Measurements from ENCODE around the gene FAM171A1. TPM values are rescaled to one million over a fixed set of nuclear protein-coding genes. Genes with fewer than 3 reads are reported as not detected.
A peak's percentile ranks its signal among the peaks of the same experiment; 100 is the strongest.

The FAM171A1 gene
- total and polyA plus RNA-seq, 2 donors (not counting 1 experiment from before 2014, with no cell fraction given) = 8.8 to 10.3 TPM

DNA sequence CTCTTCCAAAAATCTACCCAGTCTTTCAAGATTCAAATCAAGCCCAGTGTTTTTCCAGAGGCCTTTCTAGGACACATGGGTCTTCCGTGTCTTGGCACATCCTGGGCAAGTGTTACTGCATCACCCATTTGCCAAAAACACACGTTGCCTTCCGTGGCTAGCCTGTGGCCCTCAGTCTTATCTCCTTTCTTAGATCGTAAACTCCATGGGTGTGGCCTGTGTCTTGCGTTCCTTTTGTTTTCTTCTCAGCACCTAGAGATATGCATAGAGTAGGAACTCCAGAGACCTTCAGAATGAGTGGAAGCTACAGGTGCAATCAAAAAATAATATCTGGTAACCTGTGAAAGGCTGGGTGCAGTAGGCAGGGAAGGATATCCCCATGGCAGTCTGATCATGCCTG is 146.1 kb downstream of the FAM171A1 start:
- Histone ChIP-seq H3K27me3 (ENCODE audit: control insufficient read depth, insufficient read depth, low read length) (no peaks in the 10 kb centered on the region), H3K9me3 (ENCODE audit: control insufficient read depth, insufficient read depth, low read depth, low read length) (no peaks in the 10 kb centered on the region), H4K20me1 (ENCODE audit: control insufficient read depth, extremely low read depth, insufficient read depth, low read length) (no peaks in the 10 kb centered on the region), H2AFZ (ENCODE audit: low read length) (no peak overlapping the region), H3K36me3 (ENCODE audit: control insufficient read depth, insufficient read depth, low read length) (no peaks in the 10 kb centered on the region), H3K79me2 (ENCODE audit: control insufficient read depth, insufficient read depth, low read length) (no peaks in the 10 kb centered on the region), H3K9ac (ENCODE audit: insufficient read depth, low read length) (no peak overlapping the region), H3K4me3 (replicated peaks in 1 of 4; ENCODE audit: control extremely low read depth in 1 of 4, insufficient read depth in 1 of 4, low read depth in 3 of 4, low read length in 4 of 4) (no peak overlapping the region), H3K27ac (ENCODE audit: insufficient read depth, low read length) (no peak overlapping the region), H3K4me2 (ENCODE audit: extremely low read depth, insufficient read depth, low read length) (no peak overlapping the region), H3K4me1 (ENCODE audit: control insufficient read depth, extremely low read depth, insufficient read depth, low read length) (no peaks in the 10 kb centered on the region)
- DNase-seq (ENCODE audit: low read depth in 2 of 2) = no peak
- TF ChIP-seq EZH2 (IDR thresholded peaks at IDR 0.05; ENCODE audit: low read length, missing control alignments) = no peak
- no peak for TF ChIP-seq CTCF (conservative IDR thresholded peaks at IDR 0.05 in 1 of 2, IDR thresholded peaks at IDR 0.05 in 1 of 2; ENCODE audit: low read depth in 1 of 2, low read length in 2 of 2)

GRCh38 chr10:15223174-15223573 is 147.9 kb downstream of the FAM171A1 start:
- Histone ChIP-seq H3K9me3 (ENCODE audit: control insufficient read depth, insufficient read depth, low read depth, low read length) (no peaks in the 10 kb centered on the region), H3K4me2 (ENCODE audit: extremely low read depth, insufficient read depth, low read length) (no peak overlapping the region), H4K20me1 (ENCODE audit: control insufficient read depth, extremely low read depth, insufficient read depth, low read length) (no peaks in the 10 kb centered on the region), H3K27me3 (ENCODE audit: control insufficient read depth, insufficient read depth, low read length) (no peaks in the 10 kb centered on the region), H3K4me3 (replicated peaks in 1 of 4; ENCODE audit: control extremely low read depth in 1 of 4, insufficient read depth in 1 of 4, low read depth in 3 of 4, low read length in 4 of 4) (no peak overlapping the region), H3K79me2 (ENCODE audit: control insufficient read depth, insufficient read depth, low read length) (no peaks in the 10 kb centered on the region), H3K4me1 (ENCODE audit: control insufficient read depth, extremely low read depth, insufficient read depth, low read length) (no peaks in the 10 kb centered on the region), H3K9ac (ENCODE audit: insufficient read depth, low read length) (no peak overlapping the region), H2AFZ (ENCODE audit: low read length) (no peak overlapping the region), H3K27ac (ENCODE audit: insufficient read depth, low read length) (peak overlapping the region; percentile 23), H3K36me3 (ENCODE audit: control insufficient read depth, insufficient read depth, low read length) (no peaks in the 10 kb centered on the region)
- DNase-seq (ENCODE audit: low read depth in 2 of 2) = peak; percentile 71 to 97
- no peak for TF ChIP-seq EZH2 (IDR thresholded peaks at IDR 0.05; ENCODE audit: low read length, missing control alignments)

DNA sequence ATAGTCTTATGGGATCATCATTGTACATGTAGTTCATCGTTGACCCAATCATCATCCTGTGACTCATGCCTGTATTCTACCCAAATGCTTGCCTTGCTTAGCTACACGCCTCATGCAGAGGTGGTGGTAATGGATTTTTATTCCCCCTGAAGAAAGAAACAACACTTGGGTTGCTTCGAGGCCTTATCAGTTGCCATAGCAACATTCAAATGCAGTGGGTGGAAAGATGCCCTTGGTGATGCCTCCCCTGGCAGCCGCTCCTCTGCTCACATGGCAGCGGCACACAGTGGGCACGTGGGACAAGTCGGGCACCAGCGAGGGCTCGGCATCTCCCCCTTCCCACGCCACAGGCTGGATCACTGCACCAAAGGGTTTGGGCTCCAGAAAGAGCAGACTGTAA is 148.6 kb downstream of the FAM171A1 start:
- Histone ChIP-seq H3K36me3 (ENCODE audit: control insufficient read depth, insufficient read depth, low read length) (no peaks in the 10 kb centered on the region), H3K4me2 (ENCODE audit: extremely low read depth, insufficient read depth, low read length) (no peak overlapping the region), H3K9ac (ENCODE audit: insufficient read depth, low read length) (no peak overlapping the region), H4K20me1 (ENCODE audit: control insufficient read depth, extremely low read depth, insufficient read depth, low read length) (no peaks in the 10 kb centered on the region), H3K4me1 (ENCODE audit: control insufficient read depth, extremely low read depth, insufficient read depth, low read length) (no peaks in the 10 kb centered on the region), H3K27me3 (ENCODE audit: control insufficient read depth, insufficient read depth, low read length) (no peaks in the 10 kb centered on the region), H3K4me3 (replicated peaks in 1 of 4; ENCODE audit: control extremely low read depth in 1 of 4, insufficient read depth in 1 of 4, low read depth in 3 of 4, low read length in 4 of 4) (no peak overlapping the region), H3K27ac (ENCODE audit: insufficient read depth, low read length) (no peak overlapping the region), H3K9me3 (ENCODE audit: control insufficient read depth, insufficient read depth, low read depth, low read length) (no peaks in the 10 kb centered on the region), H2AFZ (ENCODE audit: low read length) (no peak overlapping the region), H3K79me2 (ENCODE audit: control insufficient read depth, insufficient read depth, low read length) (no peaks in the 10 kb centered on the region)
- no peak for TF ChIP-seq EZH2 (IDR thresholded peaks at IDR 0.05; ENCODE audit: low read length, missing control alignments)
- no peak for TF ChIP-seq CTCF (conservative IDR thresholded peaks at IDR 0.05 in 1 of 2, IDR thresholded peaks at IDR 0.05 in 1 of 2; ENCODE audit: low read depth in 1 of 2, low read length in 2 of 2)
- peak in 1 of 2 donors; percentile 66 for DNase-seq (ENCODE audit: low read depth in 2 of 2)

Measured in fibroblast of lung (primary cell).